Measurements from ENCODE around the gene STMND1. TPM values are rescaled to one million over a fixed set of nuclear protein-coding genes. Genes with fewer than 3 reads are reported as not detected.

Gene STMND1
- not detected in 2 replicates for total RNA-seq (2021)
- long read RNA-seq: 0 reads

DNA sequence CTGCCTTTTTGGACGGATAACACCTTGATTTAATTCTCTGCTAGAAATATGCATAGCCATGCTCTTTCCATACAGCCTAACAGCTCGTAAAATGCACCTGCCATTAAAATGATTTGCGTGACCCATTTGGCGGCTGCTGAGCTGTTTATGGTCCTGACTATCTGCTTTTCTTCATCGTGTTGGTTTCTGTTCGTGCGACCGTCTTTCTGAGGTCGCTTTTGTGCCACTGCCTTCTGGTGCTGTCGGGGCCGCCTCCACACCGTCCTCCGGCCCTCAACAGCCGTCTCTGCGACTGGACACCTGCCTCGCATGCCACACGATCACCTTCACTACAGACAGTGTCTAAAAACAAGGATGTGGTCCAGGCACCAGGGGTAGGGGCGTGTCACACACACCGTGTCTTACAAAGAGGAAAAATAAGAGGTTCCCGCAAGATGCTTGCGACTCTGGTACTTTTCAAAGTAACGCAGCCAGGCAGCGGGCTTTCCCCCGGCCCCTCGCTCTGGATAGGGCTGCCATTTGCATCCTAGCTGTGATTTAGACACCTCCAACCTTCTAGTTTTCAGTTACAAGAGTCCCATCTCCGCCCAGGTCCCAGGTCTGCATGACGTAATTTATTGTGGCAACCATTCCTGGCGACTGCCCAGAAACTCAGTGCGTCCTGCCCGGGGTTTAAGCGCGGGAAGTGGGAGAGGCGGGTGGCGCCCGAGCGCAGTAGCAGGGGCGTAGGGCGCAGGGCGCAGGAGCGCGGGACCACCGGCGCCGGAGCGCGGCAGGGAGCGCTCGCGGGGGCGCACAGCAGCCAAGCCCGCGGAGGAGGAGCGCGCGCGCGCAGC lies at the start of gene STMND1:
Gene STMND1 (plus strand): TSS at position 629 of the 836 bp plus-strand sequence. CDS start 208 bp downstream, outside the sequence.
- peak within 1 kb of the TSS; percentile 71 for H3K4me2 ChIP-seq (ENCODE audit: insufficient read depth, insufficient read length, low read length)
- H3K27me3 ChIP-seq (ENCODE audit: insufficient read depth, low read length): peaks cover 15% of the 10 kb centered on the region; the same call in 1 of the 2 replicates
- Mint-ChIP-seq H3K27ac (no peak within 1 kb of the TSS), H3K4me3 (peak within 1 kb of the TSS; percentile 79 to 87), H3K4me1 (peaks cover 12 to 15% of the 10 kb centered on the region in 2 experiments), H3K36me3 (ENCODE audit: insufficient read depth in 1 of 3, low read depth in 3 of 3) (no peaks in the 10 kb centered on the region), H3K27me3 (ENCODE audit: low read depth) (peaks cover 58% of the 10 kb centered on the region), H3K9me3 (no peaks in the 10 kb centered on the region; a peak in 1 of 5 replicates)
- H2BK15ac ChIP-seq (ENCODE audit: low read depth, low read length): no peak within 1 kb of the TSS
- H3K9me3 ChIP-seq (ENCODE audit: control insufficient read depth, low read depth, low read length): no peaks in the 10 kb centered on the region
- peak within 1 kb of the TSS; percentile 44 for H2BK120ac ChIP-seq (ENCODE audit: low read depth, low read length, poor library complexity, severe bottlenecking)
- peak within 1 kb of the TSS; percentile 15 for H2AFZ ChIP-seq (ENCODE audit: low read length)
- H2BK12ac ChIP-seq (ENCODE audit: insufficient read length, low read depth, low read length): no peak within 1 kb of the TSS
- H2AK5ac ChIP-seq (ENCODE audit: insufficient read length, low read length): no peak within 1 kb of the TSS
- H3K56ac ChIP-seq (ENCODE audit: insufficient read length, low read depth, low read length): no peak within 1 kb of the TSS
- no peak within 1 kb of the TSS for H2BK20ac ChIP-seq (ENCODE audit: low read depth, low read length, poor library complexity, severe bottlenecking)
- WGBS (ENCODE audit: extremely low coverage, insufficient read length, low lambda C conversion rate): no CpG with 5 or more reads among the region's 57 CpGs
- peak within 1 kb of the TSS; percentile 4; the same call in 1 of the 2 replicates for H3K14ac ChIP-seq (ENCODE audit: insufficient read depth, low read length)
- H2BK5ac ChIP-seq (ENCODE audit: insufficient read length, low read length): no peak within 1 kb of the TSS
- TF ChIP-seq, protein P1, sequence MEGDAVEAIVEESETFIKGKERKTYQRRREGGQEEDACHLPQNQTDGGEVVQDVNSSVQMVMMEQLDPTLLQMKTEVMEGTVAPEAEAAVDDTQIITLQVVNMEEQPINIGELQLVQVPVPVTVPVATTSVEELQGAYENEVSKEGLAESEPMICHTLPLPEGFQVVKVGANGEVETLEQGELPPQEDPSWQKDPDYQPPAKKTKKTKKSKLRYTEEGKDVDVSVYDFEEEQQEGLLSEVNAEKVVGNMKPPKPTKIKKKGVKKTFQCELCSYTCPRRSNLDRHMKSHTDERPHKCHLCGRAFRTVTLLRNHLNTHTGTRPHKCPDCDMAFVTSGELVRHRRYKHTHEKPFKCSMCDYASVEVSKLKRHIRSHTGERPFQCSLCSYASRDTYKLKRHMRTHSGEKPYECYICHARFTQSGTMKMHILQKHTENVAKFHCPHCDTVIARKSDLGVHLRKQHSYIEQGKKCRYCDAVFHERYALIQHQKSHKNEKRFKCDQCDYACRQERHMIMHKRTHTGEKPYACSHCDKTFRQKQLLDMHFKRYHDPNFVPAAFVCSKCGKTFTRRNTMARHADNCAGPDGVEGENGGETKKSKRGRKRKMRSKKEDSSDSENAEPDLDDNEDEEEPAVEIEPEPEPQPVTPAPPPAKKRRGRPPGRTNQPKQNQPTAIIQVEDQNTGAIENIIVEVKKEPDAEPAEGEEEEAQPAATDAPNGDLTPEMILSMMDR (conservative IDR thresholded peaks at IDR 0.05): no peak
- peak within 1 kb of the TSS; percentile 61 for H3K18ac ChIP-seq (ENCODE audit: insufficient read length, low read depth, low read length)
- H3K79me1 ChIP-seq (ENCODE audit: insufficient read depth, low read depth, low read length, poor library complexity, severe bottlenecking): no peaks in the 10 kb centered on the region
- no peaks in the 10 kb centered on the region for H3K79me2 ChIP-seq (ENCODE audit: insufficient read depth, low read length)
- no peak within 1 kb of the TSS for H3K9ac ChIP-seq (ENCODE audit: extremely low read depth, insufficient read length, low read length)
- no peaks in the 10 kb centered on the region for H4K20me1 ChIP-seq (ENCODE audit: control insufficient read depth, insufficient read depth, insufficient read length)
- no peaks in the 10 kb centered on the region for H3K4me1 ChIP-seq (ENCODE audit: insufficient read depth, low read length)
- no peak within 1 kb of the TSS for H3K4ac ChIP-seq (ENCODE audit: low read depth, low read length)
- no peak within 1 kb of the TSS for H4K8ac ChIP-seq (replicated peaks; ENCODE audit: insufficient read length, low read depth, low read length)
- no peak within 1 kb of the TSS for H3K27ac ChIP-seq (ENCODE audit: insufficient read length, low read depth, low read length)
- H3K23me2 ChIP-seq (ENCODE audit: insufficient read length, low read depth, low read length, poor library complexity, severe bottlenecking): peaks cover 7% of the 10 kb centered on the region
- no peak within 1 kb of the TSS for H3T11ph ChIP-seq (ENCODE audit: low read length)
- peak; percentile 66 for DNase-seq
- H3K23ac ChIP-seq (ENCODE audit: insufficient read length, low read depth, low read length): no peak within 1 kb of the TSS
- no peak within 1 kb of the TSS for H4K91ac ChIP-seq (ENCODE audit: insufficient read length, low read depth, low read length)
- no peak within 1 kb of the TSS for H4K5ac ChIP-seq (ENCODE audit: insufficient read length, low read depth, low read length)
